Activated CD8-positive, alpha-beta memory T cell treated with anti-CD3 and anti-CD28 coated beads for 36 hours (primary cell): ENCODE results near the gene ALS2CL. TPM values are rescaled to one million over a fixed set of nuclear protein-coding genes. Genes with fewer than 3 reads are reported as not detected.

ENCODE experiments used
- CTCF ChIA-PET: fragments of 350-600 bp; sonication (Branson Sonifier 250); formaldehyde crosslinking; loops from one replicate; lab custom pipeline; 2021; ENCODE audit warnings: antibody characterized with exemption; lab: Charles Lee
- POLR2A ChIA-PET: fragments of 350-600 bp; sonication (Branson Sonifier 250); formaldehyde crosslinking; loops from one replicate; lab custom pipeline; 2021; ENCODE audit warnings: antibody characterized with exemption; lab: Charles Lee
- total RNA-seq, 2 experiments: library from RNA; stranded (reverse); gene quantifications; one replicate each; pipeline ENCODE4 v1.2.3, GENCODE V29; 2021

The ALS2CL gene
- total RNA-seq, 2 experiments from 2014 or later, result 0.69 to 0.82 TPM

GRCh38 chr3:46690798-46691197 is 2.7 kb downstream of the ALS2CL start:
- ChIA-PET POLR2A (no interaction called here), CTCF (no interaction called here)

GRCh38 chr3:46685446-46685845 is 8.0 kb downstream of the ALS2CL start:
- POLR2A ChIA-PET, result no interaction called here
- CTCF ChIA-PET, result no interaction called here

- POLR2A ChIA-PET, result no interaction called here
- CTCF ChIA-PET, result no interaction called here
These were observed 8.6 kb downstream of the ALS2CL start for GRCh38 chr3:46684891-46685290.

GRCh38 chr3:46682974-46683373 is 10.5 kb downstream of the ALS2CL start:
- ChIA-PET POLR2A (no interaction called here), CTCF (no interaction called here)

- CTCF ChIA-PET, result no interaction called here
- POLR2A ChIA-PET, result no interaction called here
These were observed 11.5 kb downstream of the ALS2CL start for GRCh38 chr3:46681856-46682540.

- POLR2A ChIA-PET, result no interaction called here
- CTCF ChIA-PET, result no interaction called here
These were observed 12.1 kb downstream of the ALS2CL start for GRCh38 chr3:46681387-46681786.

GRCh38 chr3:46680298-46680826 is 13.1 kb downstream of the ALS2CL start:
- ChIA-PET POLR2A (no interaction called here), CTCF (interaction anchor here (1.4 kb wide), 1 partner anchor 187 kb away, joined by 3 read pairs; no protein-coding TSS in a partner anchor)

GRCh38 chr3:46679681-46680080 is 13.8 kb downstream of the ALS2CL start:
- CTCF ChIA-PET, result interaction anchor here (1.4 kb wide), 1 partner anchor 188 kb away, joined by 3 read pairs; no protein-coding TSS in a partner anchor
- POLR2A ChIA-PET, result no interaction called here

GRCh38 chr3:46678280-46678679 is 15.2 kb downstream of the ALS2CL start:
- ChIA-PET CTCF (no interaction called here), POLR2A (no interaction called here)

GRCh38 chr3:46677411-46677726 is 16.1 kb downstream of the ALS2CL start:
- POLR2A ChIA-PET, result no interaction called here
- CTCF ChIA-PET, result no interaction called here

GRCh38 chr3:46676601-46677410 is 16.7 kb downstream of the ALS2CL start:
- ChIA-PET POLR2A (interaction anchor here (1.0 kb wide), 1 partner anchor 16 kb away, joined by 3 read pairs; the partner anchor contains the start of gene ALS2CL), CTCF (no interaction called here)

- POLR2A ChIA-PET, result interaction anchor here (1.0 kb wide), 1 partner anchor 17 kb away, joined by 3 read pairs; the partner anchor contains the start of gene ALS2CL
- CTCF ChIA-PET, result no interaction called here
These were observed 17.5 kb downstream of the ALS2CL start for GRCh38 chr3:46675843-46676567.

GRCh38 chr3:46675426-46675825 is 18.1 kb downstream of the ALS2CL start:
- ChIA-PET CTCF (no interaction called here), POLR2A (no interaction called here)

- ChIA-PET POLR2A (interaction anchor here (0.6 kb wide), 1 partner anchor 1911 kb away, joined by 7 read pairs; no protein-coding TSS in a partner anchor), CTCF (no interaction called here)
These were observed 19.2 kb downstream of the ALS2CL start for GRCh38 chr3:46674031-46674845.

- ChIA-PET POLR2A (no interaction called here), CTCF (no interaction called here)
These were observed 20.1 kb downstream of the ALS2CL start for GRCh38 chr3:46673151-46674030.

- ChIA-PET CTCF (no interaction called here), POLR2A (no interaction called here)
These were observed 21.2 kb downstream of the ALS2CL start for GRCh38 chr3:46672349-46672695.

GRCh38 chr3:46671541-46672348 is 21.7 kb downstream of the ALS2CL start:
- ChIA-PET POLR2A (no interaction called here), CTCF (no interaction called here)
